ENCODE results near the gene SERHL2.
"Not testable (repeated sequence)": the region's sequence is repeated elsewhere in the genome, so short reads cannot be mapped to it uniquely, and the experiment has no call there.

Gene SERHL2

DNA sequence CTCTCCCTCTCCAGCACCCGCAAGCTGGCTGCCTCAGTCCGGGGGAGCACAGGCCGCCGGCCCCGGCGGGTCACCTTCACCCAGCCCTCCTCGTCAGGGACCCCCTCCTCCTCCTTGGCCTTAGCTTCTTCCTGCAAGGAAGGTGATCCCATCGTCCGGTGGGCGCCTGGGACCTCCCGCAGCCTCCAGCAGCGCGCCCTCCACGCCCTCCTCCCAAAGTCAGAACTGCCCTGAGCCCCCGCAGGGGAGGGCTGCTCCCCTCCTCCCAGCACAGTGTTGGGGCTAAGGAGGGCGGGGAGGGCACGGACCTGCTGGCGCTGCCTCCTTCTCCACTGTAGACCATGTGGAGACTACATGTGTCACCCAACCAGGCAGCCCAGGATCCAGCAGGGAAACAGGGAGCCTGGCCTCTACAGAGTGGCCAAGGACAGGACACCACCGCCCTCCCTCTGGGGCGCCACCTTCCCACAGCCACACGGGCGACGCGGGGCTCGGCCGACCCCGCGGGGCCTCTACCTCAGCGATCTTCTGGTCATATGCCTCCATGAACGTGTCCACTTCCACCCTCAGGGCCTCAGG, 22.3 kb downstream of the SERHL2 start:
- H3K36me3 ChIP-seq (ENCODE audit: control insufficient read depth, insufficient read depth, low read length): peaks cover 56% of the 10 kb centered on the region
- H3K4me3 ChIP-seq (ENCODE audit: low read depth, low read length); H3K27ac ChIP-seq (ENCODE audit: low read depth, low read length); H3K9me3 ChIP-seq (ENCODE audit: control insufficient read depth, insufficient read depth, low read depth, low read length); H3K27me3 ChIP-seq (ENCODE audit: control insufficient read depth, insufficient read depth, low read length); H3K4me1 ChIP-seq (ENCODE audit: control insufficient read depth, insufficient read depth, low read length); H3K9ac ChIP-seq (ENCODE audit: low read length): not testable (repeated sequence)

DNA sequence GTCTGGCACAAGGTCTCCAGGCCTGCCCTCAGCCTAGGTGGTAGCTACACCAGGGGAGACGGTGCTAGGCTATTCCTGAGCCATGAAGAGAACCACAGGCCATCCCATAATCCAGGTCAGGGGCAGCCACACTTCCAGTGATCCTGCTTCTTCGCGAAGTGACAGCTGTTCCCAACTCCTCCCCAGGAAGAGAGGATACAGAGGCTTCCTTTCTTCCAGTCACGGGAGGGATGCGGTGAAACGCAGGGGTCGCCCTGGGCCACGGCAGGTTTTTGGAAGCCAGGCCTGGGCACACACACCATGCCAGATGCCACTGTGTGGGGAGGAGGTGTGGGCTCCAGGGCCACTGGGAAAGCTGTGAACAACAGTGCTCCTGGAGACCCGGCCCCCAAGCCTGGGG, 23.4 kb downstream of the SERHL2 start:
- not testable (repeated sequence) for H3K27me3 ChIP-seq (ENCODE audit: control insufficient read depth, insufficient read depth, low read length); H3K4me1 ChIP-seq (ENCODE audit: control insufficient read depth, insufficient read depth, low read length); H3K9ac ChIP-seq (ENCODE audit: low read length); H3K27ac ChIP-seq (ENCODE audit: low read depth, low read length); H3K9me3 ChIP-seq (ENCODE audit: control insufficient read depth, insufficient read depth, low read depth, low read length); H3K4me3 ChIP-seq (ENCODE audit: low read depth, low read length)
- H3K36me3 ChIP-seq (ENCODE audit: control insufficient read depth, insufficient read depth, low read length): peaks cover 53% of the 10 kb centered on the region

DNA sequence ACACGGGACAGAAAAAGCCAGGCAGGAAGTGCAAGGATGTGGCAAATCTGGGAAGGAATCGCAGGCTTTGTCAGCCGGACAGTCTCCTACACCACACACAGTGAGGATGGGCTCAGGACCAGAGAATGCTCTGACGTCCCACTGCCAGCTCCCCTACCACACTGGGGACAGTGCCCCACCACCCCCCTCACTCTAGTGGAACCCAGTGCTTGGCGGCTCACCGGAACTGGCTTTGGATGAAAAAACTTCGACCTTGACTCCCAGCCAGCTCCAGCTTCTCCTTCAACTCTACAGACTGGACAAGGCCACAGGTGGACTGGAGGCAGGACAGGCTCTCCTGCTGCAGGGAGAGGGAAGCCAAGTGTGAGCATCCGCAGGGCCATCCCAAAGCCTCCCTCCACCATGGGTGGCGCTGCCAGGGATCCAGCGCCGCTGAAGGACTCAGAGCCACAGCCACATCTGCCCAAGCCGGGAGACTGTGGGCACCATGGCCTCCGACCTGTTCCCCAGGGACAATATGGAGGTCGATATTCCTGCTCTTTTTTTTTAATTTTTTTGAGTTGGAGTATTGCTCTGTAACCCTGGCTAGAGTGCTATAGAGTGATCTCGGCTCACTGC, 24.0 kb downstream of the SERHL2 start:
- H3K4me3 ChIP-seq (ENCODE audit: low read depth, low read length): no peak overlapping the region
- H3K36me3 ChIP-seq (ENCODE audit: control insufficient read depth, insufficient read depth, low read length): peaks cover 49% of the 10 kb centered on the region
- peaks cover 6% of the 10 kb centered on the region; the same call in 1 of the 2 replicates for H3K4me1 ChIP-seq (ENCODE audit: control insufficient read depth, insufficient read depth, low read length)
- no peaks in the 10 kb centered on the region for H3K9me3 ChIP-seq (ENCODE audit: control insufficient read depth, insufficient read depth, low read depth, low read length)
- no peak overlapping the region for H3K9ac ChIP-seq (ENCODE audit: low read length)
- no peaks in the 10 kb centered on the region for H3K27me3 ChIP-seq (ENCODE audit: control insufficient read depth, insufficient read depth, low read length)
- no peak overlapping the region for H3K27ac ChIP-seq (ENCODE audit: low read depth, low read length)

DNA sequence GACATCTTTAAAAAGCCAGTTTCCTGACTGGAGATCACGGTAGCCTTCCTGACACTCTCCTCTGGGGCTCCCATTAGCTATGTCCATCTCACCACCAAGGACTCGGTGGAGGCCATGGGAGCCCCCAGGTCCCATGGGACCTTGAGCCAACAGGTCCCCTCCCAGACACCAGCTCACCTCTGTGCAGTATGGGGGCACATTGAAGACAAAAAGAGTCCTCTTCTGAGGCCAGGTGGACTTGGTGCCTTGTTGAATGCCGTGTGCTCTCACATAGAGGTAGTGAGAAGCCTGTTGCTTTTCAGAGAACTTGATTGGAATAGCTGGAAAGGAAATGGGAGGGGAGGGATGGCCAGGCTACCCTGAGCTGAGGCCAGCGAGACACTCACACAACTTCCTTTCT, 26.3 kb downstream of the SERHL2 start:
- not testable (repeated sequence) for H3K9me3 ChIP-seq (ENCODE audit: control insufficient read depth, insufficient read depth, low read depth, low read length); H3K27ac ChIP-seq (ENCODE audit: low read depth, low read length); H3K4me3 ChIP-seq (ENCODE audit: low read depth, low read length); H3K9ac ChIP-seq (ENCODE audit: low read length); H3K4me1 ChIP-seq (ENCODE audit: control insufficient read depth, insufficient read depth, low read length); H3K27me3 ChIP-seq (ENCODE audit: control insufficient read depth, insufficient read depth, low read length)
- peaks cover 55% of the 10 kb centered on the region for H3K36me3 ChIP-seq (ENCODE audit: control insufficient read depth, insufficient read depth, low read length)

DNA sequence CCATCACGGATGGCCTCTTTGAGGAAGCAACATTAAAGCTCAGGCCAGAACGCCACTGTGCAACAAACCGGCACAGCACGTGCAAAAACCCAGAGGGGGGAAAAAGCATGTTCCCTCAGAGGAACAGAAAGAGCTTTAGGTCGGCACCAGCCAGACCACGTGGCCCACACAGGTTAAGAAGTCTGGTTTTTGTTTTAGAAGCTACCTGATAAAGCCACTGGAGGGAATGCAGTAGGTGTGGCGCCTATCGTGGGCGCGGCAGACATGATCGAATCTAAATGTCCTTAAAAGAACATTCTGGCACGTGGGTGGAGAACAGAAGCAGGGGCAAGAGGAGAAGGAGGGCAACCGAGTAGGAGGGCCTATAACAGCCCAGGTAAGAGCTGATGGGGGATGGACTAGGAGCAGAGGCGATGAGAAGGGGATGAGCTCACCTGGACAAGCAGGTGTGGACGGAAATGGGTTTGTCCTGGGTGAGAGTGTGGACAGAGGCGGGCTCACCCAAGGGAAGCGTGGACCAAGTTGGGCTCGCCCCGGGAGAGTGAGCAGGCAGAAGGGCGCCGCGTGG, 27.5 kb downstream of the SERHL2 start:
- not testable (repeated sequence) for H3K27me3 ChIP-seq (ENCODE audit: control insufficient read depth, insufficient read depth, low read length); H3K4me1 ChIP-seq (ENCODE audit: control insufficient read depth, insufficient read depth, low read length); H3K9me3 ChIP-seq (ENCODE audit: control insufficient read depth, insufficient read depth, low read depth, low read length)
- peaks cover 62% of the 10 kb centered on the region for H3K36me3 ChIP-seq (ENCODE audit: control insufficient read depth, insufficient read depth, low read length)
- peak overlapping the region; percentile 85 for H3K4me3 ChIP-seq (ENCODE audit: low read depth, low read length)
- H3K9ac ChIP-seq (ENCODE audit: low read length): peak overlapping the region; percentile 96
- peak overlapping the region; percentile 85; the same call in 1 of the 2 replicates for H3K27ac ChIP-seq (ENCODE audit: low read depth, low read length)

DNA sequence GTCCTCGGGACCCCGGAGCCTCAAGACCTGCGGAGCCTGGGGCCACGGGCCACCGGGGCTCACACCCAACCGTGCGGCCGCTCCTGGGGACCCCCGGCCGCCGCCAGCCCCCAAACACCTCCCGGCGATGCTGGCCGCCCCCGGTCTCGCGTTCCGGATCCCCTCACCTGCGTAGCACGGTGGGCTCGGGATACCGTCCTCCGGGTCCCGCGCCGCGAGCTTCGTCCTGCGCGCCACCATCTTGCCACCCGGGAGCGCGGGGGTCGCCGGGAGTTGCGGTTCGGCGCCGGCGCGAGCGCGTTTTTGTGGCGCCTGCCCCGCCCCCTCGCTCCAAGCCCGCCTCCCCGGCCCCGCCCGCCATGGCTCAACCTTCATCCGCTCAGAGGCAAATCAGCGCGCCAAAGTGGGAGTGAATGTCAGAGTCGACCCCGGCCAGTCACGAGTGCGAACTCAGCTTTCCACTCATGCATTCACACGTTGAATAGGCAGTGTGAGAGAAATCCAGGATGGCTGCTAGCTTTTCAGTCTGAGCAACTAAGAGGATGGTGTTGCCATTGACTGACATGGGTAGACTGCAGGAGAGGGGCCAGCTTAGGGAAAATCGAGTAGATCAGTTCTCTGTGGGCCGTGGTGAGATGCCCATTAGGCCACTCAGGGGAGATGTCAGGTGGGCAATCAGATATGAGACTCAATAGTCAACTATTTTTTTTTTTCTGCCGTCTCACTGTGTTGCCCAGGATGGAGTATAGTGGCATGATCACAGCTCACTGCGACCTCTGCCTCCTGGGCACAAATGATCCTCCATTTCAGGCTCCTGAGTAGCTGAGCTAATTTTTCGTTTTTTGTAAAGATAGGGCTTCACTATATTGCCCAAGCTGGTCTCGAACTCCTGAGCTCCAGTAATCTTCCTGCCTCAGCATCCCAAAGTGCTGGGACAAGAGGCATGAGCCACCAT, 28.3 kb downstream of the SERHL2 start:
- Histone ChIP-seq H3K36me3 (ENCODE audit: control insufficient read depth, insufficient read depth, low read length) (peaks cover 68% of the 10 kb centered on the region), H3K4me1 (ENCODE audit: control insufficient read depth, insufficient read depth, low read length) (peaks cover 6% of the 10 kb centered on the region; the same call in 1 of the 2 replicates), H3K4me3 (ENCODE audit: low read depth, low read length) (peak overlapping the region; percentile 85), H3K27ac (ENCODE audit: low read depth, low read length) (peak overlapping the region; percentile 85; the same call in 1 of the 2 replicates), H3K9ac (ENCODE audit: low read length) (peak overlapping the region; percentile 96), H3K9me3 (ENCODE audit: control insufficient read depth, insufficient read depth, low read depth, low read length) (no peaks in the 10 kb centered on the region), H3K27me3 (ENCODE audit: control insufficient read depth, insufficient read depth, low read length) (no peaks in the 10 kb centered on the region)

DNA sequence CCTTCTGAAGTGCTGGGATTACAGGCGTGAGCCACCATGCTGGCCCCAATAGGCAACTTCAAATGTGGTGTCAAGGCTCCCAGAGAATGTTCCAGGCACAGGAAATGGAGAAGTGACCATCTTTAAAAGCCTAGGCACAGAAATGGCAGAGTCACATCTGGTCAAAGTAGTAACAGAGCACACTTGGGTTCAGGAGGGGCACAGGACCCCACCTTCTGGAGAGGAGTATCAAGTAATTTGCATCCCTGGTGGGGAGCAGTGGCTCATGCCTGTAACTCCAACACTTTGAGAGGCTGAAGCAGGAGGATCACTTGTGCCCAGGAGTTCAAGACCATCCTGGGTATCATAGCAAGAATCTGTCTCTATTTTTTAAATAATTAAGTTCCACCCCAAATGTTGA, 29.2 kb downstream of the SERHL2 start:
- Histone ChIP-seq H3K9me3 (ENCODE audit: control insufficient read depth, insufficient read depth, low read depth, low read length) (no peaks in the 10 kb centered on the region), H3K4me1 (ENCODE audit: control insufficient read depth, insufficient read depth, low read length) (peaks cover 6% of the 10 kb centered on the region; the same call in 1 of the 2 replicates), H3K36me3 (ENCODE audit: control insufficient read depth, insufficient read depth, low read length) (peaks cover 67% of the 10 kb centered on the region), H3K4me3 (ENCODE audit: low read depth, low read length) (no peak overlapping the region), H3K9ac (ENCODE audit: low read length) (no peak overlapping the region), H3K27ac (ENCODE audit: low read depth, low read length) (no peak overlapping the region), H3K27me3 (ENCODE audit: control insufficient read depth, insufficient read depth, low read length) (no peaks in the 10 kb centered on the region)

DNA sequence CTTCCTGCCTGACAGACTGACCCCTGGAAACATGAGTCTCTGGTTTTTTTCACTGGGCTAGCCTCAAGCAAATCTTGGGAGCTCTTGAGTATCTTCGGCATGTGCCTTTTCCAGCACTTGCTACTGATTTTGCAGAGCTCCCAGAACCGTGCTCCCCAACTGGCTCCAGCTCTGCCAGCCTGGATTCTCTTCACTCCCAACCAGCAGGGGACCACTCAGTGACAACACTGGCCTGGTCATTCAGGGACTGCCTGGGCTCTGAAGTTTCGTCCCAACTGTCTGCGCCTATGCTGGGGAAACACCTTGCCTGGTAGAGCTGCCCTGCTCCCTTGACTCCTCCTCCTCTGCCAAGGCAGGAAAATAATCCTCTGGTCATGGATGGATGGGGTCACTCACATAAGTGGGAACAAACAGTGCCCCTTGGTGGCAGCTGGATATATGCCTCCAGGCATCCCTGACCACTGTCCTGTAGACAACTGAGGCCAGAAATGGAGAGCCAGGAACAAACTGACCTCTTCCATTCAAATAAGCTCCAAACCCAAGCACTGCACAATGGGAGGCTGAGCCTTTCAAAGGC, 30.7 kb downstream of the SERHL2 start:
- peaks cover 6% of the 10 kb centered on the region; the same call in 1 of the 2 replicates for H3K4me1 ChIP-seq (ENCODE audit: control insufficient read depth, insufficient read depth, low read length)
- no peak overlapping the region for H3K27ac ChIP-seq (ENCODE audit: low read depth, low read length)
- H3K9me3 ChIP-seq (ENCODE audit: control insufficient read depth, insufficient read depth, low read depth, low read length): no peaks in the 10 kb centered on the region
- no peak overlapping the region for H3K4me3 ChIP-seq (ENCODE audit: low read depth, low read length)
- no peaks in the 10 kb centered on the region for H3K27me3 ChIP-seq (ENCODE audit: control insufficient read depth, insufficient read depth, low read length)
- H3K36me3 ChIP-seq (ENCODE audit: control insufficient read depth, insufficient read depth, low read length): peaks cover 69% of the 10 kb centered on the region
- H3K9ac ChIP-seq (ENCODE audit: low read length): no peak overlapping the region

DNA sequence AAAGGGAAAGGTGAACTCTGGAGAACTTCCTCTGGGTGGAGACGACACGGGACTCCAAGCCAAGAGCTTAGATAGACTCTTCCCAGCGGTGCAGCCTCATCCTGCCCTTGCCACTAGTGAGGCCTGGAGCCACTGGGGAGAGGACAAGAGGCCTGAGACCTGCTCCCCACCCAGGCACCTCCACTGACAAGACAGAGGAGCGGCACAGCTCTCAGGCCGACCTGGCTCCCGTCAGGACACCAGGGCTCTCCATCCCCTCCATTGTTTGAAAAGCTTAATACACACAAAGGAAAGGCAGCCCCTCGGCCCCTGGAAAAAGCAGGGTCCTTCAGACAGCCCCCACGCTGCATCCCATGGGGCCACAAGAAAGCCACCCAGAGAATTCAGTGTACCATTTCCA, 31.3 kb downstream of the SERHL2 start:
- no peak overlapping the region for H3K27ac ChIP-seq (ENCODE audit: low read depth, low read length)
- no peak overlapping the region for H3K9ac ChIP-seq (ENCODE audit: low read length)
- H3K4me1 ChIP-seq (ENCODE audit: control insufficient read depth, insufficient read depth, low read length): peaks cover 6% of the 10 kb centered on the region; the same call in 1 of the 2 replicates
- H3K36me3 ChIP-seq (ENCODE audit: control insufficient read depth, insufficient read depth, low read length): peaks cover 70% of the 10 kb centered on the region
- no peaks in the 10 kb centered on the region for H3K9me3 ChIP-seq (ENCODE audit: control insufficient read depth, insufficient read depth, low read depth, low read length)
- no peaks in the 10 kb centered on the region for H3K27me3 ChIP-seq (ENCODE audit: control insufficient read depth, insufficient read depth, low read length)
- H3K4me3 ChIP-seq (ENCODE audit: low read depth, low read length): no peak overlapping the region

DNA sequence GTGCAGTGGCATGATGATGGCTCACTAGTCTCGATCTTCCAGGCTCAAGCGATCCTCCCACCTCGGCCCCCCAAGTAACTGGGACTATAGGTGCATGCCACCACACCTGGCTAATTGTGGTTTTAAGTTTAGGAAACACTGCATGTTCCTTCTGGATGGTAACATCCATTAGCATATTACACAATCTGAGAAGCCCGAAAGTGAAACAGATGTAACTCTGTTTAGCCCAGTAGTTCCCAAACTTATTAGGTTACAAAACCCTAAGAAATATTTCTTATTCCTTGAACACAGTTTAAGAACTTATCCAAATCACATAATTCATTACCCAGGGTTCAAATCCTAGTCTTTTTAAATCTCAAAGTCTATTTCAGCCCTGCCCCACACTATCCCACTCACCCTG, 32.6 kb downstream of the SERHL2 start:
- Histone ChIP-seq H3K9ac (ENCODE audit: low read length) (no peak overlapping the region), H3K27ac (ENCODE audit: low read depth, low read length) (no peak overlapping the region), H3K9me3 (ENCODE audit: control insufficient read depth, insufficient read depth, low read depth, low read length) (no peaks in the 10 kb centered on the region), H3K27me3 (ENCODE audit: control insufficient read depth, insufficient read depth, low read length) (no peaks in the 10 kb centered on the region), H3K4me3 (ENCODE audit: low read depth, low read length) (no peak overlapping the region), H3K4me1 (ENCODE audit: control insufficient read depth, insufficient read depth, low read length) (peaks cover 6% of the 10 kb centered on the region; the same call in 1 of the 2 replicates), H3K36me3 (ENCODE audit: control insufficient read depth, insufficient read depth, low read length) (peaks cover 80% of the 10 kb centered on the region)

All from HUES6 (cell line).